22Rv1 (cell line): Measurements from ENCODE around the gene KLF13.

Experiments
- H3K27ac ChIP-seq: fragments of 450-650 bp; 2 replicates; pipeline ENCODE4 v1.5.1; 2017
- CTCF ChIP-seq: fragments of 450-650 bp; IDR thresholded peaks from 2 replicates; pipeline ENCODE4 v1.5.1; 2017; ENCODE audit warnings: mild to moderate bottlenecking
- ZFX ChIP-seq: fragments of 450-650 bp; IDR thresholded peaks from 2 replicates; pipeline ENCODE4 v1.6.1; 2017; ENCODE audit warnings: antibody characterized with exemption, borderline replicate concordance

The KLF13 gene

GRCh38 chr15:31402511-31403056 is 75.9 kb downstream of the KLF13 start:
- no peak overlapping the region for H3K27ac ChIP-seq
- TF ChIP-seq ZFX (no peak), CTCF (no peak)

- TF ChIP-seq ZFX = no peak
- TF ChIP-seq CTCF = no peak
- no peak overlapping the region for H3K27ac ChIP-seq
Observed at GRCh38 chr15:31403096-31403495, 76.5 kb downstream of the KLF13 start.

- no peak for TF ChIP-seq CTCF
- no peak for TF ChIP-seq ZFX
- no peak overlapping the region for H3K27ac ChIP-seq
Observed at GRCh38 chr15:31403606-31404005, 77.0 kb downstream of the KLF13 start.

GRCh38 chr15:31404345-31404744 is 77.7 kb downstream of the KLF13 start:
- TF ChIP-seq ZFX (no peak), CTCF (no peak)
- no peak overlapping the region for H3K27ac ChIP-seq

GRCh38 chr15:31405200-31405920 is 78.7 kb downstream of the KLF13 start:
- no peak overlapping the region for H3K27ac ChIP-seq
- TF ChIP-seq CTCF (no peak), ZFX (no peak)

GRCh38 chr15:31407376-31407775 is 80.7 kb downstream of the KLF13 start:
- H3K27ac ChIP-seq = no peak overlapping the region
- TF ChIP-seq CTCF (no peak), ZFX (no peak)

GRCh38 chr15:31407851-31408250 is 81.2 kb downstream of the KLF13 start:
- no peak for TF ChIP-seq ZFX
- TF ChIP-seq CTCF = no peak
- H3K27ac ChIP-seq = no peak overlapping the region
